ENCODE measurements around the gene ARHGAP4. TPM values are rescaled to one million over a fixed set of nuclear protein-coding genes. Genes with fewer than 3 reads are reported as not detected.
A peak's percentile ranks its signal among the peaks of the same experiment; 100 is the strongest.

ARHGAP4 gene
- total RNA-seq, 1 experiment from 2014 or later: 2.4 TPM

GRCh38 chrX:153925387-153925738 is 701 bp downstream of the ARHGAP4 start:
- H3K36me3 ChIP-seq: no peaks in the 10 kb centered on the region
- H3K4me3 ChIP-seq: no peak overlapping the region
- H3K27me3 ChIP-seq: no peaks in the 10 kb centered on the region
- no peak for DNase-seq
- no peaks in the 10 kb centered on the region for H3K9me3 ChIP-seq

GRCh38 chrX:153924149-153924861 is 1.8 kb downstream of the ARHGAP4 start:
- Histone ChIP-seq H3K27me3 (no peaks in the 10 kb centered on the region), H3K9me3 (no peaks in the 10 kb centered on the region), H3K36me3 (no peaks in the 10 kb centered on the region), H3K4me3 (no peak overlapping the region)
- no peak for DNase-seq

GRCh38 chrX:153922932-153923857 is 2.9 kb downstream of the ARHGAP4 start:
- Histone ChIP-seq H3K9me3 (no peaks in the 10 kb centered on the region), H3K4me3 (no peak overlapping the region), H3K36me3 (no peaks in the 10 kb centered on the region), H3K27me3 (no peaks in the 10 kb centered on the region)
- peak; percentile 69 for DNase-seq

GRCh38 chrX:153921511-153922446 is 4.3 kb downstream of the ARHGAP4 start:
- Histone ChIP-seq H3K9me3 (no peaks in the 10 kb centered on the region), H3K27me3 (no peaks in the 10 kb centered on the region), H3K36me3 (no peaks in the 10 kb centered on the region), H3K4me3 (no peak overlapping the region)
- DNase-seq: no peak

- H3K27me3 ChIP-seq: no peaks in the 10 kb centered on the region
- H3K36me3 ChIP-seq: no peaks in the 10 kb centered on the region
- no peak overlapping the region for H3K4me3 ChIP-seq
- DNase-seq: no peak
- H3K9me3 ChIP-seq: no peaks in the 10 kb centered on the region
Measured at GRCh38 chrX:153921070-153921469, 5.0 kb downstream of the ARHGAP4 start.

GRCh38 chrX:153920546-153920945 is 5.5 kb downstream of the ARHGAP4 start:
- no peak for DNase-seq
- H3K9me3 ChIP-seq: no peaks in the 10 kb centered on the region
- no peaks in the 10 kb centered on the region for H3K36me3 ChIP-seq
- H3K27me3 ChIP-seq: no peaks in the 10 kb centered on the region
- H3K4me3 ChIP-seq: no peak overlapping the region

- Histone ChIP-seq H3K4me3 (no peak overlapping the region), H3K9me3 (no peaks in the 10 kb centered on the region)
- no peak for DNase-seq
Measured at GRCh38 chrX:153919281-153919680, 6.8 kb downstream of the ARHGAP4 start.

GRCh38 chrX:153917869-153918268 is 8.2 kb downstream of the ARHGAP4 start:
- no peak for DNase-seq
- no peaks in the 10 kb centered on the region for H3K36me3 ChIP-seq
- no peaks in the 10 kb centered on the region for H3K9me3 ChIP-seq
- no peaks in the 10 kb centered on the region for H3K27me3 ChIP-seq
- H3K4me3 ChIP-seq: no peak overlapping the region

More at GRCh38 chrX:153919281-153919680, 6.8 kb downstream of the ARHGAP4 start:
- Histone ChIP-seq H3K27me3 (no peaks in the 10 kb centered on the region), H3K36me3 (no peaks in the 10 kb centered on the region)

GRCh38 chrX:153913701-153914100 is 12.4 kb downstream of the ARHGAP4 start:
- Histone ChIP-seq H3K27me3 (no peaks in the 10 kb centered on the region), H3K9me3 (no peaks in the 10 kb centered on the region), H3K4me3 (no peak overlapping the region), H3K36me3 (no peaks in the 10 kb centered on the region)
- DNase-seq: no peak

GRCh38 chrX:153913211-153913610 is 12.9 kb downstream of the ARHGAP4 start:
- no peak overlapping the region for H3K4me3 ChIP-seq
- H3K27me3 ChIP-seq: no peaks in the 10 kb centered on the region
- no peak for DNase-seq
- H3K9me3 ChIP-seq: no peaks in the 10 kb centered on the region
- H3K36me3 ChIP-seq: no peaks in the 10 kb centered on the region

- H3K9me3 ChIP-seq: no peaks in the 10 kb centered on the region
- H3K36me3 ChIP-seq: no peaks in the 10 kb centered on the region
- no peak overlapping the region for H3K4me3 ChIP-seq
- H3K27me3 ChIP-seq: no peaks in the 10 kb centered on the region
- no peak for DNase-seq
Measured at GRCh38 chrX:153911798-153912197, 14.3 kb downstream of the ARHGAP4 start.

GRCh38 chrX:153910446-153910845 is 15.6 kb downstream of the ARHGAP4 start:
- Histone ChIP-seq H3K27me3 (no peaks in the 10 kb centered on the region), H3K4me3 (no peak overlapping the region), H3K9me3 (no peaks in the 10 kb centered on the region), H3K36me3 (no peaks in the 10 kb centered on the region)
- DNase-seq: no peak

GRCh38 chrX:153909980-153910360 is 16.1 kb downstream of the ARHGAP4 start:
- Histone ChIP-seq H3K4me3 (no peak overlapping the region), H3K27me3 (no peaks in the 10 kb centered on the region), H3K9me3 (no peaks in the 10 kb centered on the region), H3K36me3 (no peaks in the 10 kb centered on the region)
- no peak for DNase-seq

GRCh38 chrX:153909024-153909979 is 16.8 kb downstream of the ARHGAP4 start:
- H3K4me3 ChIP-seq: no peak overlapping the region
- DNase-seq: no peak
- no peaks in the 10 kb centered on the region for H3K36me3 ChIP-seq
- no peaks in the 10 kb centered on the region for H3K27me3 ChIP-seq
- H3K9me3 ChIP-seq: no peaks in the 10 kb centered on the region

GRCh38 chrX:153908219-153908860 is 17.7 kb downstream of the ARHGAP4 start:
- Histone ChIP-seq H3K36me3 (no peaks in the 10 kb centered on the region), H3K9me3 (no peaks in the 10 kb centered on the region), H3K4me3 (no peak overlapping the region), H3K27me3 (no peaks in the 10 kb centered on the region)
- DNase-seq: no peak

All from MG63 (cell line).